CD4-positive, alpha-beta T cell treated with Interleukin-4 for 1 hour (primary cell): ENCODE data around the gene ZBTB4.
"Not testable (repeated sequence)": the region's sequence is repeated elsewhere in the genome, so short reads cannot be mapped to it uniquely, and the experiment has no call there.

ENCODE experiments used
- DNase-seq, 2 donors: peaks; one replicate each; pipeline ENCODE4 v3.0.0-alpha.2; 2020 to 2022

Gene ZBTB4

DNA sequence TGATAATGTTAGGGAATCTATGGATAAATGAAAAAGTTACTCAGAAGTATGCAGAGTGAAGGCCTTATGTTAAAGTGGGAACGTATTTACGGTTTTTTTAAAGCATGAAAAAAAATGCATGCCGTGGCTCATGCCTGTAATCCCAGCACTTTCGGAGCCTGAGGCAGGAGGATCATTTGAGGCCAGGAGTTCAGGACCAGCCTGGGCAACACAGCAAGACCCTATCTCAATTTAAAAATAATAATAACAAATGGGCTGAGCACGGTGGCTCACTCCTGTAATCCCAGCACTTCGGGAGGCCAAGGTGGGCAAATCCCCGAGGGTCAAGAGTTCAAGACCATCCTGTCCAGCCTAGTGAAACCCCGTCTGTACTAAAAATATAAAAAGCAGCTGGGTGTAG is 10.7 kb upstream of the ZBTB4 start:
- DNase-seq: no peak

DNA sequence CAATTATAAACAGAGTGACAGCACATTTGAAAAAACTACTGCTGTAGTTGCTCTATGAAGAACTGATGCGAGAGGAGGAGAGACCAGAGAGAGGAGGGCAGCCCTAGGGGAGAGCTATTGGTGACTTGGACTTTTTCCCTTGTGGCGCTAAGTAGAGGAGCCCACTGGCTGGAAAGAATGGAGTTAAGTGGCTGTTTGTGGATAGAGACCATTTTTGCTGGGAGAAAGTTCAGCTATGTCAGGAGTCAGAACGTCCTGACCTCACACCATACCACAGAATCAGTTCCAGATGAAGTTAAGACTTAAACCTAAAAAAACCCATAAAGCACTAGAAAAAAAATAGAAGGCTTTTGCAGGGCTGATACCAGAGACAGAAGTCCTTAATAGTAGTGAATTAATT is 6.8 kb upstream of the ZBTB4 start:
- DNase-seq: no peak

DNA sequence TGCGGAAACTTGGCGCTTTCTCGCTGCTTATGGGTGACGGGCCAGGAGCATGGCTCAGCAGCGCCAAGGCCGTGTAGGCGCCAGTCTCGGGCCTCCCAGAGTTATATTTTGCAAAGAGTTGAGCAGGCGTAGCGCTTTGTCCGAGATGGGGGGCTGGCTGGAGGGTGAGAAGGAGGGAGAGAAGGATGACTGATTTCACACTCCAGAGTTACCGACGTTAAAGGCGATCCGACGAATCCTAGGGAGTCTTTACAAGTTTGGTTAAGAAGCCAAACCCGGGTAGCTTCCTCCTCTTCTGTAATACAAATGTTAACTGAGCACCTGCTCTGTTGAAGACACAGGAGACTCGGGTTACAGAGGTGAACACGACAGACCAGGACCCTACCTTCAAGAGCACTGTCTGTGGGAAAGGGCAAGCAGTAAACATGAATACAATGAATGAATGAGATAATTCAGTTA is 5.5 kb upstream of the ZBTB4 start:
- DNase-seq: no peak

DNA sequence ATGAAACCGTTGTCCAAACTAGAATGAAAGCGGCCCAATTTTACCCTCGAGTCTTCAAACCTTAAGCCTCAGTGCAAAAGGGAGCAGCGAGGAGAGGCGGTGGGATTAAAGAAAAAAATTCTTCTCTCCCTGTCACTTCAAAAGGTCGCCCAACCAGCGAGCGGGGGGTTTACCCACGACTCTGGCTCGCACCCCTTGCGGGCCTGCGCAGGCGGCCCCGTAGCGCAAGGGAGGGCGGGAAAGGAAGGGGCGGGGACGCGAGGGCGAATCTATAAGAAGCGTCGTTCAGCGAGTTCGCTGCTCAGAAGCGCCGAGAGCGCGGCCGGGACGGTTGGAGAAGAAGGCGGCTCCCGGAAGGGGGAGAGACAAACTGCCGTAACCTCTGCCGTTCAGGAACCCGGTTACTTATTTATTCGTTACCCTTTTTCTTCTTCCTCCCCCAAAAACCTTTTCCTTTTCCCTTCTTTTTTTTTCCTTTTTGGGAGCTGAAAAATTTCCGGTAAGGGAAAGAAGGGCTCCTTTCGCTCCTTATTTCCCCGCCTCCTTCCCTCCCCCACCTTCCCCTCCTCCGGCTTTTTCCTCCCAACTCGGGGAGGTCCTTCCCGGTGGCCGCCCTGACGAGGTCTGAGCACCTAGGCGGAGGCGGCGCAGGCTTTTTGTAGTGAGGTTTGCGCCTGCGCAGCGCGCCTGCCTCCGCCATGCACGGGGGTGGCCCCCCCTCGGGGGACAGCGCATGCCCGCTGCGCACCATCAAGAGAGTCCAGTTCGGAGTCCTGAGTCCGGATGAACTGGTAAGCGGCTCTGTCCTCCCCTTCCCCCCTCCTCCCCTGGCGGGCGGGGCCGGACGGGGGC is 4.9 kb upstream of the ZBTB4 start, which contains the start of gene POLR2A:
Gene POLR2A, plus strand, starts transcription at position 300 of the 852 bp plus-strand sequence.
- DNase-seq: peak; percentile 98 to 99

DNA sequence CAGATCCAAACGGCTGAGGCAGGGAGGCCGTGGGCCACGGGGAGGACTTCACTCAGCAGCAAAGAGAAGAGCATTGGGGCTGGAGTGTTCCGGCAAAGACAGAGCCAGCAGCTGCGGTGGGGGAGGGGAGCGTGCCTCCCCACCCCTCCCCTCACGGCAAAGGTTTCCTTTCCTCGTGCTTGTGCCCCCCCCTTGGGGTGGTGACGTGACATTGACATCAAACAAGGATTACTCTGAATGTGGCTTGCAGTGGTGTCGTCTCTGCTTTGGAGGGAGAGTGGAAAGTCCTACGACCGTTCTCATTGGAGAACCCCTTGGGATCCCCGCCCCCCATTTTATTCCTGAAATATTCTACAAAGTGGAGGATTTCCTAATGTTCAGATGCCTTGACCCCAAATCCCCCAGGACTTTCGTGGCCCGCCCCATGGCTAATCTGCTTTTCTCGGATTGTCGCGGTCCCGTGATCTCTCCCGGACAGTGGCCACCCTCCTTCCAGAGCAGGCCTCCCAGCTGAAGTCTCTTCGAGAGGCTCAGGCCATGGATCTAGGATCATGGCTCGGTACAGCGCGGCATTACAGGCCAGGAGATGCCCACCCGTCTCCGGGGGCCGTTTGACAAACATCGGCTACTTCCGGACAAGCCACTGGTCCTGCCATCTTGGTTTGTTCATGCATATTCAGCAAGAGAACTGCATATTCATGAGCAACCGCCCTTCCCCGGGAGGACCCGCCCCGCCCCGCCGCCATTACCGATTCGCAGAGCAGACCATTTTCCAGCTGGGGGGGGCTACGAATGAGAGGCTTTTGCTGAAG is 4.0 kb upstream of the ZBTB4 start:
- DNase-seq: peak; percentile 96

DNA sequence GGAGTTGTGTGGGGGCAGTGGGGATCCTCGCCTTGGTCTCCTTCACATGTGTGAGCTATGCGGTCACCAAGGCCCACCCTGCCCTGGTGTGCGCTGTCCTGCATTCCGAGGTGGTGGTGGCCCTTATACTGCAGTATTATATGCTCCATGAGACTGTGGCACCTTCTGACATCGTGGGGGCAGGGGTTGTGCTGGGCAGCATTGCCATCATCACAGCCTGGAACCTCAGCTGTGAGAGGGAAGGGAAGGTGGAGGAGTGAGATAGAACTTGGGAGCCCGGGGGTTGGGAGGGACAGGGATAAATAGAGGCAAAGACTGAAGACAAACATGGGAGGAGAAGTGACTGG is 3.3 kb upstream of the ZBTB4 start:
- DNase-seq: not testable (repeated sequence)

GRCh38 chr17:7481842-7482741 is 2.7 kb upstream of the ZBTB4 start:
- not testable (repeated sequence) for DNase-seq

DNA sequence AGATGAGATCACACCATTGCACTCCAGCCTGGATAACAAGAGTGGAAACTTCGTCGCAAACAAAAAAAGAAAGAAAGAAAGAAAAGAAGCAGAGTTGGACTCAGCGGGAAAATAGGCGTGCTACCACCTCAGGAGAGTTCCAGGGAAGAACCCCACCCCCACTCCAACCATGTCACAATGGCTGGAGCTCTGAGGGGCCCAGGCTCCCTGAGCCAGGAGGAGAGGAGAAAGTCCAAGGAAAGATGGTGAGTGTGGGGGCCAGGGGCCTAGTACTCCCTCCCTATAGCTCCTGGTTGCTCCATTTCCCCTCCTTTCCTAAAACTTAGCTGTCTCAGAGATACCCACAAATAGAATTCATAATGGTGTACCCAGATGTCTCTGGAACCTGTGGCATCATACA is 1.8 kb upstream of the ZBTB4 start, which contains the start of gene SLC35G6:
Gene SLC35G6, plus strand, starts transcription at position 172 of the 400 bp plus-strand sequence. Its CDS starts 71 bp downstream, at position 243.
- DNase-seq: not testable (repeated sequence)

- DNase-seq: no peak
Measured at GRCh38 chr17:7480089-7480384, 606 bp upstream of the ZBTB4 start.

- DNase-seq: peak; percentile 82 to 83
Measured at GRCh38 chr17:7478276-7479212, 887 bp downstream of the ZBTB4 start.

DNA sequence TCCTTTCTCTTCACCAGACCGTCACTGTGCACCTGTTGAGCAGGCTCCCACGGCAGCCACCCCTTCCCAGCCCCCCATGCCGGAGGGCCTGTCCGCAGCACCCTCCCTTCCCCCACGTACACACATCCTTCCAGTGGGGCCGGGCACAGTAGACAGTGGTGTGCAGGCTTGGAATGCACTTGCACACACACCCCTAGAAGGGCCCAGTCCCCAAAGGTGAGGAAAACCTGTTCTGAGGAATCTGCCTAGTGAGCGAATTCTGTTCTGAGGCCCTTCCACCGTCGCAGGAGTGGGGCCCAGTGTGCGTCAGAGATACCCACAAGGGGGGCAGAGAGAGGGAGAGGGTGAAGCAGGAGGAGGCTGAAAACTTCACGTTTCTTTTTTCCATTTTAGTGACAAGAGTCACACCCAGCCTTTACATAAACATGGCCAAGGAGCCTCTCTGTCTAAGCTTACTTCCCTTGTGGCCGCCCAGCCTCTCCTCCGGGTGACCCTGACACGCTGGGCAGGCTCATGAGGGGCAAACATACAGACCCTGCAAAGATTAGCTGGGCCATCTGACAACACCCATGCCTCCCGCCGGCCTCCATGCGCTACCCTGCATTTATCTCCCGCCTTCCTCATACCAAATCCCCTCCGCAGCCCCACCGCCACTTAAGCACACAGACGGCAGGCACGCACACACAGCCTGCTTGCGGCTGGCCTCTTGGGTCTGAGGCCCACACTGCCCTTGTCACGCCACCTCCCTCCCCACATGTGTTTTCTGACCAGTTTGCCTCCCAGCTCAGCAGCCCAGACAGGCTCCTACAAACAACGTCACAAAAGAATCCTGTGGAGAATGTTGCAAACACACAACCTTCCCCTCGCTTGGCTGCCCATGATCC is 1.8 kb downstream of the ZBTB4 start:
- DNase-seq: peak; percentile 35 to 67

- DNase-seq: no peak
Measured at GRCh38 chr17:7476951-7477350, 2.5 kb downstream of the ZBTB4 start.

- no peak for DNase-seq
Measured at GRCh38 chr17:7476494-7476893, 2.9 kb downstream of the ZBTB4 start.

- DNase-seq: peak in 1 of 2 donors; percentile 57
Measured at GRCh38 chr17:7475764-7476422, 3.5 kb downstream of the ZBTB4 start.

- not testable (repeated sequence) for DNase-seq
Measured at GRCh38 chr17:7474767-7475166, 4.7 kb downstream of the ZBTB4 start.

DNA sequence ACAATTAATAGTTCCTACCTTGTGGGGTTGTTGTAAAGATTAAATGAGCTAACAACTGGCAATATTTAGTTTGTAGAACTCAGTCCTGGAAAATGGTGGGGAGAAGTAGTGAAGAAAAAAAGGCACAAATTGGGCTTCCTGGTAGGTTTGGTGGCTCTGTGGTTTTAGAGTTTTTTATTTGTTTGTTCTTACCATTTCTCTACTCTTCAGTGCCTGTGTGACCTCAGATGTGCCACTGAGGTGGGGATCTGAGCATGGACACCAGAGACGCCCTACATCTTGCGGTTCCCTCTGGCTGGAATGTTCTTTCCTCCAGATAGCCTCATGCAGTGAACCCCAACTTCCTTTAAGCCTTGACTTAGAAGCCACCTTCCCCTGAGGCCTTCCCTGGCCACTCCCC is 7.7 kb downstream of the ZBTB4 start:
- no peak for DNase-seq

- not testable (repeated sequence) for DNase-seq
Measured at GRCh38 chr17:7470457-7470973, 8.9 kb downstream of the ZBTB4 start.

DNA sequence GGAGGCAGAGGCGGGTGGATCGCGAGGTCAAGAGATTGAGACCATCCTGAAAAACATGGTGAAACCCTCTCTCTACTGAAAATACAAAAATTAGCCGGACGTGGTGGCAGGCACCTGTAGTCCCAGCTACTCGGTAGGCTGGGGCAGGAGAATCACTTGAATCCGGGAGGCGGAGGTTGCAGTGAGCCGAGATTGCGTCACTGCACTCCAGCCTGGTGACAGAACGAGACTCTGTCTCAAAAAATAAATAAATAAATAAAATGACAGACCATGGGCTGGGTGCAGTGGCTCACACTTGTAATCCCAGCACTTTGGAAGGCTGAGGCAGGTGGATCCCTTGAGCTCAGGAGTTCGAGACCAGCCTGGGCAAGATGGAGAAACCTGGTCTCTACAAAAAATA is 9.6 kb downstream of the ZBTB4 start:
- not testable (repeated sequence) for DNase-seq

GRCh38 chr17:7468804-7469389 is 10.5 kb downstream of the ZBTB4 start:
- no peak for DNase-seq
